HepG2 (cell line): ENCODE measurements around the gene CHKA. TPM values are rescaled to one million over a fixed set of nuclear protein-coding genes. Genes with fewer than 3 reads are reported as not detected.

ENCODE experiments used
- MAF1 ChIP-seq: sonication (generic); formaldehyde crosslinking; IDR thresholded peaks from 2 replicates; pipeline ENCODE4 v1.5.0; 2020; ENCODE audit warnings: missing genetic modification reagents, borderline replicate concordance
- MXD4 ChIP-seq: IDR thresholded peaks from 2 replicates; pipeline ENCODE4 v1.6.1; 2016; ENCODE audit warnings: mild to moderate bottlenecking, missing biosample characterization, missing genetic modification reagents
- RFXANK ChIP-seq: IDR thresholded peaks from 2 replicates; pipeline ENCODE4 v1.6.1; 2016
- XBP1 ChIP-seq: sonication (generic); formaldehyde crosslinking; IDR thresholded peaks from 2 replicates; pipeline ENCODE4 v1.5.0; 2020; ENCODE audit warnings: missing genetic modification reagents
- ZFY ChIP-seq: sonication (generic); formaldehyde crosslinking; IDR thresholded peaks from 2 replicates; pipeline ENCODE4 v1.4.0; 2020; ENCODE audit warnings: missing genetic modification reagents
- ZNF160 ChIP-seq: sonication (generic); formaldehyde crosslinking; IDR thresholded peaks from 2 replicates; pipeline ENCODE4 v1.8.0; 2022; ENCODE audit warnings: mild to moderate bottlenecking, inconsistent platforms, missing genetic modification reagents
- ZNF180 ChIP-seq: sonication (generic); formaldehyde crosslinking; IDR thresholded peaks from 2 replicates; pipeline ENCODE4 v1.4.0; 2020; ENCODE audit warnings: low read depth, missing genetic modification reagents, borderline replicate concordance
- ZNF382 ChIP-seq: sonication (generic); formaldehyde crosslinking; IDR thresholded peaks from 2 replicates; pipeline ENCODE4 v1.5.0; 2020; ENCODE audit warnings: missing genetic modification reagents, mild to moderate bottlenecking, borderline replicate concordance
- ZNF724P ChIP-seq: sonication (generic); formaldehyde crosslinking; IDR thresholded peaks from 2 replicates; pipeline ENCODE4 v1.8.0; 2022; ENCODE audit warnings: missing genetic modification reagents, borderline replicate concordance
- polyA plus RNA-seq, 8 experiments: library from polyadenylated mRNA; depleted of rRNA in 3 of 8; stranded (reverse) in 7 of 8; unstranded in 1 of 8; fragments of >200 nt; fragmentation: Illumina TruSeq in 4 of 8; extraction: Trizol in 4 of 8; gene quantifications; 2 replicates each; pipeline versions ENCODE4 v1.2.1 to v1.2.3, GENCODE V29; 2011 to 2016; ENCODE audit warnings: low read depth in 4 of 8, missing spikeins in 1 of 8, mixed read lengths in 1 of 8; ENCODE audit not compliant: insufficient read depth in 1 of 8
- total RNA-seq, 5 experiments: library from RNA; depleted of rRNA; stranded (reverse); fragments of >200 nt; fragmentation: Illumina TruSeq; extraction: Trizol; gene quantifications; 2 replicates each; pipeline ENCODE4 v1.2.3, GENCODE V29; 2016; ENCODE audit warnings: low read depth in 1 of 5
- TF ChIP-seq, protein P1 (sequence below), 2 experiments: IDR thresholded peaks; 2 replicates each; pipeline ENCODE4 v1.6.1; 2011 to 2012; ENCODE audit warnings: low read length in 2 of 2, borderline replicate concordance in 1 of 2, low read depth in 1 of 2, mild to moderate bottlenecking in 1 of 2, moderate library complexity in 1 of 2
- TF ChIP-seq, protein P2 (sequence below): sonication (generic); formaldehyde crosslinking; conservative IDR thresholded peaks from 2 replicates; pipeline ENCODE4 v1.8.0; 2022; ENCODE audit warnings: missing genetic modification reagents
- TF ChIP-seq, protein P3 (sequence below), 2 experiments: fragments of 450-650 bp in 1 of 2; sonication (generic) in 1 of 2; formaldehyde crosslinking; IDR thresholded peaks; 2 replicates each; pipeline versions ENCODE4 v1.5.0 to v1.8.0; 2020 to 2022; ENCODE audit warnings: mild to moderate bottlenecking in 1 of 2, missing genetic modification reagents in 1 of 2
- TF ChIP-seq, protein P4 (sequence below): sonication (generic); formaldehyde crosslinking; IDR thresholded peaks from 2 replicates; pipeline ENCODE4 v1.4.0; 2020; ENCODE audit warnings: mild to moderate bottlenecking, missing genetic modification reagents
- TF ChIP-seq, protein P5 (sequence below): conservative IDR thresholded peaks from 2 replicates; pipeline ENCODE4 v1.6.1; 2018; ENCODE audit warnings: missing genetic modification reagents
- TF ChIP-seq, protein P6 (sequence below): sonication (generic); formaldehyde crosslinking; IDR thresholded peaks from 2 replicates; pipeline ENCODE4 v1.5.0; 2020; ENCODE audit warnings: mild to moderate bottlenecking, missing genetic modification reagents, moderate library complexity

The CHKA gene
- total and polyA plus RNA-seq, 2 of the 13 experiments (the other 11 are each of a cell fraction or from before 2014, with no cell fraction given), result 71.6 to 92.7 TPM

DNA sequence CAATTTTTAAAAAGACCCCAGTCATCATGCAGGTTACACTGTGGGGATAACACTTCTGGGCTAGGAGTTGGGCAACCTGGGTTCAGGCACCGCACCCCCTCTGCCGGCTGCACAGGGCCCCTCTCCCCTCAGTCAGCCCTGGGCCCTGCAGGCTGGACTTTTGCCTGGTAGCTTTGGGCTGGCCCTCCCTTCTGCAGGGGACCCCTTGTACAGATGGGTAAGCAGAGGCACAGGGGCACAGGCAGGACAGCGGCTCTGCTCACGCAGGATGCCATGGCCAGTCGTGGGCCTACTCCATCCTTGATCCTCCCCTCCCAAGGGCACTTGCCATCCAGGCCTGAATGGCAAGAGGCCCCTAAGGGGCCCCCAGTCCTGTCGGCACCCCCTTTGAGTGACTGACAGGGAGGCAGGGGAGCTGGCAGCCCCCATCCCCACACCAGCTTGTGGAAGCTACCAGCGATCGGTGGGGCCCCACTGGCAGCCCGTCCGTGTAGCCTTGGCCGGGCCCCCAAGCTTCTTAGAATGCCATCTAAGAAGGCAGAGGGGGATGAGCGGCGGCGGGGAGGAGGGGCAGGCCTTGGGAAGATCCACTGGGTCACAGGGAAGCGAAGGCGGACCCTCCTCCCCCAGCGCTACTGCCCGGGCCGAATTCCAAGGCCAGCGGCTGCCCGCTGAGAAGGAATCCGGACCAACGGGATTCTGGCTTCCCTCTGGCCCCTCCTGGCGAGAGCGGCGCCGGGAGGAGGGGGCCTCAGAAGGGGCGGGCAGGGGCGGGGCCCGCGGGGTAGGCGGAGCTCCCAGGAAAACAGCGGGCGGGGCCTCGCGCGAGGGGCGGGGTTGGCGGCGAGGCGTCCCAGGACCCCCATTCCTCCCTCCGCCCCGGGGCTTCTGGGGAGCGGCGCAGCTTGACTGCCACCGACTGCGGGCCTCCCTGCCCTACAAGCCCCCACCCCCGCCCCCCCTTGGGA, 6.8 kb upstream of the CHKA start (continued):
- TF ChIP-seq, protein P1, sequence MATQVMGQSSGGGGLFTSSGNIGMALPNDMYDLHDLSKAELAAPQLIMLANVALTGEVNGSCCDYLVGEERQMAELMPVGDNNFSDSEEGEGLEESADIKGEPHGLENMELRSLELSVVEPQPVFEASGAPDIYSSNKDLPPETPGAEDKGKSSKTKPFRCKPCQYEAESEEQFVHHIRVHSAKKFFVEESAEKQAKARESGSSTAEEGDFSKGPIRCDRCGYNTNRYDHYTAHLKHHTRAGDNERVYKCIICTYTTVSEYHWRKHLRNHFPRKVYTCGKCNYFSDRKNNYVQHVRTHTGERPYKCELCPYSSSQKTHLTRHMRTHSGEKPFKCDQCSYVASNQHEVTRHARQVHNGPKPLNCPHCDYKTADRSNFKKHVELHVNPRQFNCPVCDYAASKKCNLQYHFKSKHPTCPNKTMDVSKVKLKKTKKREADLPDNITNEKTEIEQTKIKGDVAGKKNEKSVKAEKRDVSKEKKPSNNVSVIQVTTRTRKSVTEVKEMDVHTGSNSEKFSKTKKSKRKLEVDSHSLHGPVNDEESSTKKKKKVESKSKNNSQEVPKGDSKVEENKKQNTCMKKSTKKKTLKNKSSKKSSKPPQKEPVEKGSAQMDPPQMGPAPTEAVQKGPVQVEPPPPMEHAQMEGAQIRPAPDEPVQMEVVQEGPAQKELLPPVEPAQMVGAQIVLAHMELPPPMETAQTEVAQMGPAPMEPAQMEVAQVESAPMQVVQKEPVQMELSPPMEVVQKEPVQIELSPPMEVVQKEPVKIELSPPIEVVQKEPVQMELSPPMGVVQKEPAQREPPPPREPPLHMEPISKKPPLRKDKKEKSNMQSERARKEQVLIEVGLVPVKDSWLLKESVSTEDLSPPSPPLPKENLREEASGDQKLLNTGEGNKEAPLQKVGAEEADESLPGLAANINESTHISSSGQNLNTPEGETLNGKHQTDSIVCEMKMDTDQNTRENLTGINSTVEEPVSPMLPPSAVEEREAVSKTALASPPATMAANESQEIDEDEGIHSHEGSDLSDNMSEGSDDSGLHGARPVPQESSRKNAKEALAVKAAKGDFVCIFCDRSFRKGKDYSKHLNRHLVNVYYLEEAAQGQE (IDR thresholded peaks at IDR 0.05; ENCODE audit: borderline replicate concordance in 1 of 2, low read depth in 1 of 2, low read length in 2 of 2), result peak in 1 of 2 experiments; percentile 19; a peak in 1 of 4 replicates
- TF ChIP-seq, protein P2, sequence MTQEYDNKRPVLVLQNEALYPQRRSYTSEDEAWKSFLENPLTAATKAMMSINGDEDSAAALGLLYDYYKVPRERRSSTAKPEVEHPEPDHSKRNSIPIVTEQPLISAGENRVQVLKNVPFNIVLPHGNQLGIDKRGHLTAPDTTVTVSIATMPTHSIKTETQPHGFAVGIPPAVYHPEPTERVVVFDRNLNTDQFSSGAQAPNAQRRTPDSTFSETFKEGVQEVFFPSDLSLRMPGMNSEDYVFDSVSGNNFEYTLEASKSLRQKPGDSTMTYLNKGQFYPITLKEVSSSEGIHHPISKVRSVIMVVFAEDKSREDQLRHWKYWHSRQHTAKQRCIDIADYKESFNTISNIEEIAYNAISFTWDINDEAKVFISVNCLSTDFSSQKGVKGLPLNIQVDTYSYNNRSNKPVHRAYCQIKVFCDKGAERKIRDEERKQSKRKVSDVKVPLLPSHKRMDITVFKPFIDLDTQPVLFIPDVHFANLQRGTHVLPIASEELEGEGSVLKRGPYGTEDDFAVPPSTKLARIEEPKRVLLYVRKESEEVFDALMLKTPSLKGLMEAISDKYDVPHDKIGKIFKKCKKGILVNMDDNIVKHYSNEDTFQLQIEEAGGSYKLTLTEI, result no peak
- TF ChIP-seq, protein P3, sequence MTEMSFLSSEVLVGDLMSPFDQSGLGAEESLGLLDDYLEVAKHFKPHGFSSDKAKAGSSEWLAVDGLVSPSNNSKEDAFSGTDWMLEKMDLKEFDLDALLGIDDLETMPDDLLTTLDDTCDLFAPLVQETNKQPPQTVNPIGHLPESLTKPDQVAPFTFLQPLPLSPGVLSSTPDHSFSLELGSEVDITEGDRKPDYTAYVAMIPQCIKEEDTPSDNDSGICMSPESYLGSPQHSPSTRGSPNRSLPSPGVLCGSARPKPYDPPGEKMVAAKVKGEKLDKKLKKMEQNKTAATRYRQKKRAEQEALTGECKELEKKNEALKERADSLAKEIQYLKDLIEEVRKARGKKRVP (CRISPR knock-in tag; IDR thresholded peaks at IDR 0.05), result no peak
- TF ChIP-seq ZNF382 (CRISPR knock-in tag), result no peak
- no peak for TF ChIP-seq ZNF160 (CRISPR knock-in tag)
- TF ChIP-seq ZNF180 (CRISPR knock-in tag), result no peak
- TF ChIP-seq, protein P4, sequence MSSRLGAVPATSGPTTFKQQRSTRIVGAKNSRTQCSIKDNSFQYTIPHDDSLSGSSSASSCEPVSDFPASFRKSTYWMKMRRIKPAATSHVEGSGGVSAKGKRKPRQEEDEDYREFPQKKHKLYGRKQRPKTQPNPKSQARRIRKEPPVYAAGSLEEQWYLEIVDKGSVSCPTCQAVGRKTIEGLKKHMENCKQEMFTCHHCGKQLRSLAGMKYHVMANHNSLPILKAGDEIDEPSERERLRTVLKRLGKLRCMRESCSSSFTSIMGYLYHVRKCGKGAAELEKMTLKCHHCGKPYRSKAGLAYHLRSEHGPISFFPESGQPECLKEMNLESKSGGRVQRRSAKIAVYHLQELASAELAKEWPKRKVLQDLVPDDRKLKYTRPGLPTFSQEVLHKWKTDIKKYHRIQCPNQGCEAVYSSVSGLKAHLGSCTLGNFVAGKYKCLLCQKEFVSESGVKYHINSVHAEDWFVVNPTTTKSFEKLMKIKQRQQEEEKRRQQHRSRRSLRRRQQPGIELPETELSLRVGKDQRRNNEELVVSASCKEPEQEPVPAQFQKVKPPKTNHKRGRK (CRISPR knock-in tag), result no peak
- 0 out of 2 replicates have a peak, but pooled peaks have one; percentile 20 for TF ChIP-seq ZFY (CRISPR knock-in tag)
- TF ChIP-seq XBP1 (CRISPR knock-in tag), result no peak
- TF ChIP-seq ZNF724P (CRISPR knock-in tag), result 0 out of 2 replicates have a peak, but pooled peaks have one; percentile 19
- TF ChIP-seq, protein P5, sequence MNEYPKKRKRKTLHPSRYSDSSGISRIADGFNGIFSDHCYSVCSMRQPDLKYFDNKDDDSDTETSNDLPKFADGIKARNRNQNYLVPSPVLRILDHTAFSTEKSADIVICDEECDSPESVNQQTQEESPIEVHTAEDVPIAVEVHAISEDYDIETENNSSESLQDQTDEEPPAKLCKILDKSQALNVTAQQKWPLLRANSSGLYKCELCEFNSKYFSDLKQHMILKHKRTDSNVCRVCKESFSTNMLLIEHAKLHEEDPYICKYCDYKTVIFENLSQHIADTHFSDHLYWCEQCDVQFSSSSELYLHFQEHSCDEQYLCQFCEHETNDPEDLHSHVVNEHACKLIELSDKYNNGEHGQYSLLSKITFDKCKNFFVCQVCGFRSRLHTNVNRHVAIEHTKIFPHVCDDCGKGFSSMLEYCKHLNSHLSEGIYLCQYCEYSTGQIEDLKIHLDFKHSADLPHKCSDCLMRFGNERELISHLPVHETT (CRISPR knock-in tag), result no peak
- TF ChIP-seq, protein P6, sequence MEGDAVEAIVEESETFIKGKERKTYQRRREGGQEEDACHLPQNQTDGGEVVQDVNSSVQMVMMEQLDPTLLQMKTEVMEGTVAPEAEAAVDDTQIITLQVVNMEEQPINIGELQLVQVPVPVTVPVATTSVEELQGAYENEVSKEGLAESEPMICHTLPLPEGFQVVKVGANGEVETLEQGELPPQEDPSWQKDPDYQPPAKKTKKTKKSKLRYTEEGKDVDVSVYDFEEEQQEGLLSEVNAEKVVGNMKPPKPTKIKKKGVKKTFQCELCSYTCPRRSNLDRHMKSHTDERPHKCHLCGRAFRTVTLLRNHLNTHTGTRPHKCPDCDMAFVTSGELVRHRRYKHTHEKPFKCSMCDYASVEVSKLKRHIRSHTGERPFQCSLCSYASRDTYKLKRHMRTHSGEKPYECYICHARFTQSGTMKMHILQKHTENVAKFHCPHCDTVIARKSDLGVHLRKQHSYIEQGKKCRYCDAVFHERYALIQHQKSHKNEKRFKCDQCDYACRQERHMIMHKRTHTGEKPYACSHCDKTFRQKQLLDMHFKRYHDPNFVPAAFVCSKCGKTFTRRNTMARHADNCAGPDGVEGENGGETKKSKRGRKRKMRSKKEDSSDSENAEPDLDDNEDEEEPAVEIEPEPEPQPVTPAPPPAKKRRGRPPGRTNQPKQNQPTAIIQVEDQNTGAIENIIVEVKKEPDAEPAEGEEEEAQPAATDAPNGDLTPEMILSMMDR (CRISPR knock-in tag), result peak; percentile 37; the same call in 1 of the 2 replicates
- TF ChIP-seq MXD4, result 0 out of 2 replicates have a peak, but pooled peaks have one; percentile 20
- no peak for TF ChIP-seq MAF1 (CRISPR knock-in tag)
- TF ChIP-seq RFXANK (CRISPR knock-in tag), result no peak
